ENCODE results near the gene ATP6V0A4. TPM values are rescaled to one million over a fixed set of nuclear protein-coding genes. Genes with fewer than 3 reads are reported as not detected.
"Not testable (repeated sequence)": the region's sequence is repeated elsewhere in the genome, so short reads cannot be mapped to it uniquely, and the experiment has no call there.

The ATP6V0A4 gene
- 0.82 TPM for total RNA-seq

DNA sequence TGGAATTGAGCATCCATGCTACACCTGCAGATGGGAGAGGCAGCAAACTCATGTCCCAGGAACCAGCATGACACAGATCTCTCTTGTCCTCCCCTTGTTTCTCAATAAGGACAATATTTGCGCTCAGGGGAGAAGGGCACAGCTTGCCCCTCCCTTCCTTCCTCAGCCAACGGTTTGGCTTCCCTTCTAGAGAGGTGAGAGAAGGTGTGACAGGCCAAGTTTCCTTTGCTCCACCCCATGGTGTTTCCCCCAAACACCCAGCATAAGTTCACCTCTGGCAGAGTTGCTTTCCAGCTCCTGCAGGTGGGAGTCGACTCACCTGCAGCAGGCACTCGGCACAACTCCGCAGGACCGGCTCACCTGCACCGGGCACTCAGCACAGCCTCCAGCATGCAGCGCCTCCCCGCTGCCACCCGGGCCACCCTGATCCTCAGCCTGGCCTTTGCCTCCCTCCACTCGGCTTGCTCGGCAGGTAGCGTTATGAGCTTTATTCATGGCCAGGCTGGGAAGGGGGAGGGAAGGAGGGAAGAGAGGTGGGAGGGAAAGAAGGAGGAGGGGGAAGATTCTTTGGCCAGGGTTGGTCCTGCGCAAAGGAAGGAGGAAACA is at the start of gene ATP6V0A4, which contains the start of gene TMEM213:
Gene ATP6V0A4 (minus strand): TSS at position 482 of the 606 bp plus-strand sequence. CDS start 26,949 bp downstream, outside the sequence.
Gene TMEM213 (plus strand): TSS at position 280 of the 606 bp plus-strand sequence. CDS start 111 bp downstream, at position 391.
- no peak for DNase-seq

DNA sequence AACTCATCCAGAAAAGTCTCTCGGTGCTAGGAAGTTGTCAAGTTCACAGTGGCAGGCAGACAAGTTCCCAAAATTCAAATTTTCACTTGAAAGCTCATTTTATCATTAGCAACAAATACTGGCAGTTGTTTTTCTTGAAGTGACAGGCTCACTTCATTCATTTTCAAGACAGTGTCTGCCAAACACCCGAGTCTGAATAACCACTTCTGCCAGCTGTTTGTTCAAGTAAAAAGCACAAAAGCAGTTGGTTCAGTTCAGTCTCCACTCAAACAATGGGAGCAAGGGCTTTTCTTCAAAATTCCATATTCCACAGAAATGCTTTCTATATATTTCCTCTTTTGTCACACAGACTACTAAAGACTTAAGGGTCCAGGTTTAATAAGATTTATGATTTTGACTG is 47.7 kb upstream of the ATP6V0A4 start:
- no peak for DNase-seq

DNA sequence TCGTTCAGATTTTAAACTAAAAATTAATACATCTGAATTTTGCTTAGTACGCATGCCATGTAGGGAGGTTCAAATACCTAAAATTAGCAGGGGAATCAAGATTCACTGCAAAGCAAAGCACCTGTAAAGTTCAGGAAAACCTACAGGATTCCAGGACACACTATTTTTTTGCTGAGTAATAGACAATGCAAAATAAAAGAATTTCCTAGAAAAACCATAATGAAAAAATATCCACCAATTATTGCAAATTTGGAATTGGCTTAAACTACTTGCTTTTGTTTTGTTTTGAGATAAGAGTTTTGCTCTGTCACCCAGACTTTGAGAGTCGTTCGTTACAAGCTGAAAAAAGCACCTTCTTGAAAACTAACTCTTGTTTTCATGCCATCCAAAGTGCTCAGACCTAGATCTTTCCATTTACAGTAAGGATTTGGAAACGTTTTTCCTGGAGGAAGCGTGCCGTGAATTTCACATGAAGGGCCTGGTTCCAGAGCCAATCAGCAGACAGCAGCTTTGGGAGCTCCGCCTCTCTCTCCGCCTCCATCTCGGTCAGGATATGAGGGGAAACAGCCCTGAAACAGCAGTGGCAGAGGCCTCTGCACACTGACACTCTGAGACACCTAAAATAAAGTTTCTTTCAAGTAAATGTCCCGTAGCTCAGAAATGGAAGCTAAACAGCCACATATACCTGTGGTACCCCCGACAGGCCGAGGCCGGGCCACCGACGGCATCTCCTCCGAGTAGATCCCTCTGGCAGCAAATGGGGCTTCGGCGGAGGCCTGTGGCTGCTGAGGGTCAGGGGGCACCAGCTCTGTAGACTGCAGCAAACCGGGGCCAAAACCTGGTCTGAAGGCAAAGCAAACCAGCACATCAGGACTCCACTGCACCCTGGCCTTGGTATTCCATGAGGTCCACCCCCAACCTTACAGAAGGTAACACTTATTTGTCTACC is 45.9 kb upstream of the ATP6V0A4 start:
- no peak for DNase-seq

DNA sequence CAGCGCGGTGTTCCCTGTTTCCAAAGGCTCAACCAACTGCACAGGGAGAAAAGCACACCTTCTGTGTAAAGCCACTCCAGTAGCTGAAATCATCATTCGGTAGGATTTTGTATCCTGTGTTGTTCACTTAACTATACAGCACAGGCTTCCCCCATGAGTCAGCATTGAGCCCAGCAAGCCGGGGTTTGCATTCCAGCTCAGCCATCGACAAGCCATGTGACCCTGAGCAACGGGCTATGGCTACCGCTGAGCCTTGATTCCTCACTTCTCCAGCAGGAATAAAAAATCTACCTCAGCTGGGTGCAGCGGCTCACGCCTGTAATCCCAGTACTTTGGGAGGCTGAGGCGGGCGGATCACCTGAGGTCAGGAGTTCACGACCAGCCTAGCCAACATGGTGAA is 44.1 kb upstream of the ATP6V0A4 start:
- DNase-seq = no peak

DNA sequence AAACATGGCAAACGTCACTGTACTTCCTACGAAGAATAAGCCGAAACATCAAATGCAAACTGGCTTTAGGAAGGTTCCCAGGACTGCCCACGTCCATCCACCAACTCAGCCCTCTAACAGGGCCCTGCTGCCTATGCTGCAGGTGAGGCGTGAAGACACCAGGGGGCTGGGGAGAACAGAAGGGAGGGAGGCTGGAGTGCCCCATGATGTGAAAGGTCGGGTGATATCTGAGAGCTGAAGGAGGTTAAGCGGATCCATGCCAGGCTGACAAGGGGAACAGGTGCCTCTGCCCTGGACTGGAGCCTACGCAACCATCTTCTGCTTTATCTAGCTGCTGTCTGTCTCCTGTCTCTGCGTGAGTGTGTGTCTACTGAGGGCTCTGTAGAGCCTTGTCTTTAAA is 40.2 kb upstream of the ATP6V0A4 start:
- DNase-seq = peak; percentile 57

DNA sequence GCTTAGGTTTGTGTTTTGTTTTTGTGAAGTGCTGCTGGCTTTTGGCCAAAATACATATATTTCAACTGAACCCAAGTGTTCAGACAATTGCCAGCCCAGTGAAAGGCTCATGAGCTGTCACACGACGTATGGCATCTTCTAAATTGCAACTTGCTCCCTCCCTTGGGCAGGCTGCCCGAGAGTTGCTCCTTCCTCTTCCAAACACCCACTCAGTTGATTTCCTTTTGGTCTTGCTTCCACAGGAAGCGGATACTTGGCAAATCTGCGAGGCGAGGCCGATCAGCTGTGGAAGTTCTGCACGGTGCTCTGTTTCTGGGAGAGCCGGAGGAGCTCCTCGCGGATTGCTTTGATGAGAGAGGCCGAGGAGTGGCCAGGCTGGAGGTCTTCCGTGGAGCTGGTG is 39.6 kb upstream of the ATP6V0A4 start:
- peak; percentile 47 for DNase-seq

DNA sequence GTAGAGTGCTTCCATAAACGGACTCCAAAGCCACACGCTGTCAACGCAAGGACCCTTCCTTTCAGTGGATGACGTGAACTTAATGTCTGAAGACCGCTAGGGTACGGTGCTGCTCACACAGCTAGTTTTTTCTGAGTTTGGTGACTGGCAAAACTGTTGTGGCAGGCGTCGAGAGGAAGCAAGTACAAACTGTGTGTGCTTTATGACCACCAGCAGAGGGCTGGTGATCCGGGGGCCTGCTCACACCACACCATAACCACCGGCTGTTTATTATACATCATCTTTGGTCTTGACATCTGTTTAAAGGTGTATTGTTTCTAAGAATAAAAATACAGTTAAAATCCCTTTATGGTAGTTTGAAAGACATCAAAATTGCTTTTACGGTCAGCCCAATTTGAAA is 37.1 kb upstream of the ATP6V0A4 start:
- no peak for DNase-seq

DNA sequence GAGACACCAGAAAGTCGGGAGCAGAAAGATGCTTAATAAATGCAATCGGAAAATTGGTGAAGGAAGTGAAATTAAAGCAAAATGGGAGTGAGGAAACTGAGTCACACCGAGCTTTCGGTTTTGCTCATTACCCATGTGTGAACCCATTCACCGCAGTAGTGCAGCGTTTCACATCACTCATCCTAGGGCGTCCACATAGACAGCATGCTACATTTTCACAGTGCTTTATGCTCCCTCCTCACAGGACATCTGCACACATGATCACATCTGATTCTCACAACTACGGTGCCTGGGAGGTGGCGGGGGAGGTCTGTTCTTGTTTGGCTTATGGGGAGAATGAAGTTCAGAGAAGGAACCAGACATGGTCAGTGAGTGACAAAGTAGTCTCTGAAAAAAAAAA is 36.6 kb upstream of the ATP6V0A4 start:
- no peak for DNase-seq

DNA sequence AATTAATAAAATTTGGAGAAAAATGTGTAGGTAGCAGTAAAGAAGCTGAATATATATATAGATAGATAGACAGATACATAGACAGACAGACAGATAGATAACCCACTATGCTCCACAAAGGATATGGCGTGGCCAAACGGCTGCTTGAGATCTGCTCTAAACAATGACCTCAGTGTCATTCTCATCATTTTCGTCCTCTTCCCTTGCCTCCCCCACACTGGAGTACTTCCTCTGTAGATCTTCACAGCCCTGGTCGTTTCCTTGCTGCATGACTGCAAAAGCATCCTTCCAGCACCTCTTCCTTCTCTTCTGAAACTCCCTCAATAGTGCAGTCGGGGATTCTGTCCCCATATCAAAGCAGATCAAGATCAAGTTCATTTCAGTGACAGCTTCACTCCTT is 35.6 kb upstream of the ATP6V0A4 start:
- DNase-seq = no peak

DNA sequence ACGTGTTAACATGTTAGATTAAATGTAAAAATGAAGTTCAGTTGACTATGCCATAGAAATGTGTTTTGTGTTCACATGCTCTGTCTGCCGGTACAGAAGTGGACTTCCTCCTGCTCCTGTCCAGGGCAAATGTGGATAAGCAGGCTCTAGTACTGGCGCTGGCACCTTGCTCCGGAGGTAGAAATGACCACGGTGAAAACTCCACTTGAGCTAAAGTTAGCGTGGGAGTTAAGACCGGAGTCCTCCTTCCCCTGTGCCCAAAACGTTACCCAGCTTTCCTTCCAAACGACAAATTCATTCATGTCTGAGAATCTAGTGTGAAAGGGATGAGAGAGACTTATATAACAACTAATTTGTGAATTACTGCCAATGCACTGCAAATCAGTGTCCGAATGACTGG is 35.0 kb upstream of the ATP6V0A4 start:
- no peak for DNase-seq

DNA sequence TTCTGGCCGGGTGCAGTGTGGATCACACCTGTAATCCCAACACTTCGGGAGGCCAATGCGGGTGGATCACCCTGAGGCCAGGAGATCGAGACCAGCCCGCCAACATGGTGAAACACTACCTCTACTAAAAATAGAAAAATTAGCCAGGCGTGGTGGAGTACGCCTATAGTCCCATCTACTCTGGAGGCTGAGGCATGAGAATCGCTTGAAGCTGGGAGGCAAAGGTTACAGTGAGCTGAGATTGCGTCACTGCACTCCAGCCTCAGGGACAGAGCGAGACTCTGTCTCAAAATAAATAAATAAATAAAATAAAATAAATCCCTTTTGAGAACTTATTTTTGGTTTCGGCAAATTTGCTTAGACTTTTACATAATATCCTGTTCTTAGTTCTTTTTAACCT is 31.3 kb upstream of the ATP6V0A4 start:
- no peak for DNase-seq

DNA sequence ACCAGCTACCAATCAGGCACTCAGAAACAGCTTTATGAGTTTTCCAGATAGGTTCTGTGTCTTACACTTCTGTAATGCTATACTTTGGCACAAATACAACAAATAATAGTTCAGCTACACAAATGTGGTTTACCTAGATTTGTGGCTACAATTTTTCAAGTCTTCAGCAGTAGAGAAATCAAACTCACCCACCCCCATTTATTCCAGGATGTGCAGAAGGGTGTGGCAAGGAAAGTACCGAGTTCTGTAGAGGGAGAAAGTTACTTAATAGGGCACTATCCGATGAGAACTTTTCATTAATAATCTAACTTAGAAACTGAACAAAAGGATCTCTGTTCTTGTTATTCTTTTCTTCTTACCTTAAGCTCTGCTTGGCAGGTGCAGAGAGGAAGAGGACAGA is 30.3 kb upstream of the ATP6V0A4 start:
- DNase-seq = no peak

DNA sequence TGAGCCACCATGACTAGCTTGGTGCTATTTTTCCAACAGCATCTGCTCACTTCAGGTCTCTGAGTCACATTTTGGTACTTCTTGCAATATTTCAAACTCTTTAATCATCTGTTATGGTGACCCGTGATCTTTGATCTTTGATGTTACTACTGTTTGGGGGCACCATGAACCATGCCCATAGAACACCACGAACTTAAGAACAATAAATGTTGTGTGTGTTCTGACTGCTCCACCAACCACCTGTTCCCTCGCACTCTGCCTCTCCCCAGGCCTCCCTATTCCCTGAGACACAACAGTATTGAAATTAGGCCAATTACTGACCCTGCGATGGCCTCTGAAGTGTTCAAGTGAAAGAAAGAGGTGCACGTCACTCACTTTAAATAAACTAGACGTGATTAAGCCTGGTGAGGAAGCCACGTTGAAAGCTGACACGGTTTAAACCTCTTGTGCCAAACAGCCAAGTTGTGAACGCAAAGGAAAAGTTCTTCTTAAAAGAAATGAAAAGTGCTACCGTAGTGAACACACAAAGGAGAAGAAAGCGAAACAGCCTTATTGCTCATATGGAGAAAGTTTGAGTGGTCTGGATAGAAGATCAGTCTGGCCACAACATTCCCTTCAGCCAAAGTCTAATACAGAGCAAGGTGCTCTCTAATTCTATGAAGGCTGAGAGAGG is 27.2 kb upstream of the ATP6V0A4 start:
- peak; percentile 22 for DNase-seq

DNA sequence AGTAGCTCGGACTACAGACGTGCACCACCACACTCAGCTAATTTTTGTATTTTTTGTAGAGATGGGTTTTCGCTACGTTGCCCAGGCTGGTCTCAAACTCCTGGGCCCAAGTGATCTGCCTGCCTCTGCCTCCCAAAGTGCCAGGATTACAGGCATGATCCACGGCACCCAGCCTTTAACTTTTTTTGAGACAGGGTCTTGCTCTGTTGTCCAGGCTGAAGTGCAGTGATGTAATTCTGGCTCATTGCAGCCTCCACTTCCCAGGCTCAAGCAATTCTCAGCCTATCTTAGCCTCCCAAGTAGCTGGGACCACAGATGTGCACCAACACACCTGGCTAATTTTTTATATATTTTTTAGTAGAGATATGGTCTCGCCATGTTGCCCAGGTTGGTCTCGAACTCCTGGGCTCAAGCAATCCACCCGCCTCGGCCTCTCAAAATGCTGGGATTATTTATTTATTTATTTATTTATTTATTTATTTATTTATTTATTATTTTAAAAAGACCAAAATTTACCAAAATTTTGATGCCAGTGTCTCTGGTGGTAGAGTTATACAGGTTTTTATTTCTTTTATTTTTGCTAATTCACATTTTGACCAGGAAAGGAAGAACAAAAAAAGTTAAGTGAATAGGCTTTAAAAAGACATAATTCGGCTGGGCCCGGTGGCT is 25.0 kb upstream of the ATP6V0A4 start:
- DNase-seq = no peak

DNA sequence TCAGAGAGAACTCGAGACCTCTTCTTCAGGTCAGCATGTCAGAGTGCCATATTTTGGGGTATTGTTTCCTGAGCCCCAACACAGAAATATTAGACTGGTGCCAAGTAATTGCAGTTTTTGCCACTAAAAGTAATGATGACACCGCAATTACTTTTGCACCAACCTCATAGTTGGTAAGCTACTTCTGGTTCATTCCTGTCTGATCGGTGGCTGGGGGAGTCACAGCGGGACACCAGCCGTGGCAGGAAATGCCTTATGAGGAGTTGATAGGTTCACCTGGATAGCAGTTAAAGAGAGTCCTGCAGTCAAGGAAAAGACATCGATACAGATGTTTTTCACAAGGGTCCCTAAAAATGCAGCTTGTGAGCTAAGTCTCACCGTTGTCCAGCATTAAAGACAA is 23.9 kb upstream of the ATP6V0A4 start:
- DNase-seq = no peak

DNA sequence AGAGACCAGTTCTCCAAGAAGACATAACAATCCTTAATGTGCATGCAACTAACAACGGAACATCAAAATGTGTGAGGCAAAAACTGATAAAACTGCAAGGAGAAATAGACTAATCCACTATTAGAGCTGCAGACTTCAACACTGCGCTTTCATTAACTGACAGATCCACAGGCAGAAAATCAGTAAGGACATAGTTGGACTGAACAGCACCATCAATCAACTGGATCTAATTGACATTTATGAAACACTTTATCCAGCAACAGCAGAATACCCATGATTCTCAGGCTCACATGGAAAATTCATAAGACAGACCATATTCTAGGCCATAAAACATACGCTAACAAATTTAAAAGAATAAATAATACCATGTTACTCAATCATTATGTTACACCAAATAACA is 21.6 kb upstream of the ATP6V0A4 start:
- DNase-seq = no peak

DNA sequence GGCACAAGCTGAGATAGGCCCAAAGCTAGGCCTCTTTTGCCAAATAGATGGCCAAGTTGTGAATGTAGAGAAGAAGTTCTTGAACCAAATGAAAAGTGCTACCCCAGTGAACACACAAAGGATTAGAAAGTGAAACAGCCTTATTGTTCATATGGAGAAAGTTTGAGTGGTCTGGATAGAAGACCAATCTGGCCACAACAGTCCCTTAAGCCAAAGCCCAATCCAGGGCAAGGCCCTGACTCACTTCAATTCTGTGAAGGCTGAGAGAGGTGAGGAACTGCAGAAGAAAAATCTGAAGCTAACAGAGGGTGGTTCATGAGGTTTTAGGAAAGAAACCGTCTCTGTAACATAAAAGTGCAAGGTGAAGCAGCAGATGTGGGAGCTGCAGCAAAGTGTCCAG is 18.7 kb upstream of the ATP6V0A4 start:
- no peak for DNase-seq

DNA sequence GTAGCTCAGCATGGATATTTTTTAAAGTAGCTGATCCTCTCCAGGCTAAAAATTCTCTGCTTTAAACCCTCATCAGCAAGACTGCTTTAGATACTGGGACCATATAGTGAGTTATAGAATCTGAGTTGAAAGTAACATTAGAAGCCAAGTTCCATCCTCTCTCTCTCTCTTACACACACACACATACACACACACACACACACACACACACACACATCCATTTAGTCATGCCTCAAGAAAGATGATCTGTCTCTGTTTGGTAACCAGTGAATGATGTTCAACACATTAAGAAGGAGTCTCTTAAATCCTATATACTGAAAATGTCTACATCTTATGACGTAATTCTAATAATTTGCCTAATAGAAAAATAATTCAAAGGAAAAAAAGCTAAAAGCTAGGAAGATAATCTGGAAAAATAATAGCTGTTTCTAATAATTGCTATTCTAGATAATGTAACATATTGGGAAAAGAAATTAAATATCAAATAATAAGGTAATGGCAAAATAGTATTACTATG is 16.9 kb upstream of the ATP6V0A4 start:
- DNase-seq = no peak

DNA sequence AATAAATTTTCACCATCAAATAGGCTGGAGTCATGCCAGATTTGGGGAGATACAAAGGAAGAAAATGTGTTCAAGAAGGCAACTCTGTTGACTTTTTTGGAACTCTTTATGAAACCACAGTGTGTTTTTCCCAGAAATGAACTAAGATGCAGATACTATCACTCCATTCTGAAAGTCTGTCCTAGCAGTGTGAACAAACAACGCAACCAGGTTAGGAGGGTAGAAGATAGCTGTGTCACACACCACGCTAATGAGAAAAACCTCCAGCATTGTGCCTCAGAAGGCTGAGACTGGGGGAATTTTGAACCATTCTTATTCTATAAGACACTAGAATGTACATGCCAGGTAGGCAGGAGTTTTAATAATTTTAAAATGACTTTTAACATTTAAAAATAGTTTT is 15.9 kb upstream of the ATP6V0A4 start:
- DNase-seq = no peak

DNA sequence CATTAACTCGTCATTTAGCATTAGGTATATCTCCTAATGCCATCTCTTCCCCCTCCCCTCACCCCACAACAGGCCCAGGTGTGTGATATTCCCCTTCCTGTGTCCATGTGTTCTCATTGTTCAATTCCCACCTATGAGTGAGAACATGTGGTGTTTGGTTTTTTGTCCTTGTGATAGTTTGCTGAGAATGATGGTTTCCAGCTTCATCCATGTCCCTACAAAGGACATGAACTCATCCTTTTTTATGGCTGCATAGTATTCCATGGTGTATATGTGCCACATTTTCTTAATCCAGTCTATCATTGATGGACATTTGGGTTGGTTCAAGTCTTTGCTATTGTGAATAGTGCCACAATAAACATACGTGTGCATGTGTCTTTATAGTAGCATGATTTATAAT is 13.3 kb upstream of the ATP6V0A4 start:
- not testable (repeated sequence) for DNase-seq

DNA sequence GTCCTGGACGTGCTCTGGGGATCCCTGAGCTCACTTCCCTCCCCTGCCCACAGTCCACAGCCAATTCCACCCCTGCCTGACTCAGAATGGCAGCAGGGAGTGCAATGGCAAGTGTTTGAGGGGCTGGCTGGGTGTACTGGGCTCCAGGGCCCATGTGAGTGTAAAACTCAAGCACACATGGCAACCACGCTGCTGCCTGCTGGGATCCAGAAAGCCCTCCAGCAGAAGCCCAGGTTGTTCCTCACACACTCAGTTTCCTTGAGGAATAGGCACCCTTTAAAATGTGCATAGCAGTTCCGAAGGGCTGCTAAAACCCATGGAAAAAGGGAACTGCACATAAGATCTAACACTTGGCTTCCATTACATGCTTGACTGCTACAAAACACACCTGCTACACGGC is 11.3 kb upstream of the ATP6V0A4 start:
- no peak for DNase-seq

DNA sequence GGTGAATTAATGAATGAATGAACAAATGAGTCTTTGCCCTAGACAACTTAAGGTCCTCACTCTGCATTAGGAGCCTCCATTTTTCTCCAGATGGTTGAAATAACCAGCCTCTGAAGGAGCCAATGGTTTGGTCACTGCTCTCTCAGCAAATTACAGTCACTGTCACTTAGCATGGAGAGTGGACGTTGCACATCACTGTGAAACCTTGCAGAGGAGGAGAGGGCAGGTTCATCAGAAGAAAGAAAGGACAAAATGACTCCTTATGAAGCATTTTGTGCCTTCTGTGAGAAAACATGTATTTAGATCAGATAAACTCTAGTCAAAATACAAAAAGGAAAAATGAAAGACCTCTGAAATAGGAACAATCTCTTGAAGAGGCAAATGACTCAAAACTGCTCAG is 6.6 kb upstream of the ATP6V0A4 start:
- no peak for DNase-seq
